Cardiac ventricle fibroblast (primary cell): ENCODE measurements around the gene TMEM238L. TPM values are rescaled to one million over a fixed set of nuclear protein-coding genes. Genes with fewer than 3 reads are reported as not detected.

ENCODE experiments used
- total RNA-seq: library from RNA; depleted of rRNA; stranded (reverse); fragments of >200 nt; gene quantifications from 2 replicates; pipeline ENCODE4 v1.2.3, GENCODE V29; 2015

The TMEM238L gene, protein sequence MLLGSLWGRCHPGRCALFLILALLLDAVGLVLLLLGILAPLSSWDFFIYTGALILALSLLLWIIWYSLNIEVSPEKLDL
- not detected in 2 replicates for total RNA-seq

DNA sequence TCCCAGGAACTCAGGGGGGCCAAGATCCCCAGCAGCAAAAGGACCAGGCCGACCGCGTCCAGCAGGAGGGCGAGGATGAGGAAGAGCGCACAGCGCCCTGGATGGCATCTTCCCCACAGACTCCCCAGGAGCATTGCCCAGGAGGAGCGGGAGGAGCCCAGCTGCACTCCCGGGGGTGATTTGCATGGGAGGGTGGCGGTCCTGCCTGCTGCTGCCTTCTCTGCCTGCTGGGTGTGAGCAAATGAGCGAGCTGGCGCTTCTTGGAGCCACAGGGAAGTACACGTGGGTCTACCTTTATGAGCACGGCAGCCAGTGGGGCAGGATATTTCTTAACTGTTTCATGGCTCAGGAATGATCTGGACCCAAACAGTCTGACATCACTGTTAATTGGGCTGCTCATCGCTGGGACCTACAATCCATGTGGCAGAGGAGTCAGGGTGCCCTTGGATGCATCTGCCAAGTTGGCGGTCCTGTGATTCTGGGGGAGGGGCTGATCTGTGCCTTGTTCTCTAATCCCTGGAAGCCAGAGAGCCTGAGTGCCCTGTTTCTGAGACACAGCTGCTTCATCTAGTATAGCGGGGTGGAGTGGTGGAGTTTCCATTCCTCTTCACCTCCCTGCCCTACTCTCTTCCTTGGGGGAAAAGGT is at the start of gene TMEM238L:
TMEM238L (minus strand) TSS at position 270 of the 646 bp plus-strand sequence; CDS start at position 134, 136 bp downstream.

GRCh38 chr17:10837921-10838320 is 34.0 kb upstream of the TMEM238L start, which contains the start of gene PIRT:
TSS of gene PIRT (minus strand) at chr17:10838087. CDS start at chr17:10825645, 12,442 bp downstream.

Other genes with a start within 250 kb of the TMEM238L start
- gene MYH3, start 146.8 kb downstream of the TMEM238L start, total RNA-seq, result 0.24 and 4.0 TPM in 2 replicates
- 18.9 and 25.4 TPM in 2 replicates for gene SCO1, start 106.6 kb downstream of the TMEM238L start, total RNA-seq
- 6.3 and 11.3 TPM in 2 replicates for gene ADPRM, start 106.5 kb downstream of the TMEM238L start, total RNA-seq
- 3.4 and 6.9 TPM in 2 replicates for gene TMEM220, start 74.1 kb downstream of the TMEM238L start, total RNA-seq
- not detected in 2 replicates for gene PIRT, start 34.0 kb upstream of the TMEM238L start, total RNA-seq